GM12878 (cell line): ENCODE results near the gene IER2.
A peak's percentile ranks its signal among the peaks of the same experiment; 100 is the strongest.

Experiments
- CHD1 ChIP-seq: IDR thresholded peaks from 2 replicates; pipeline ENCODE4 v1.6.1; 2012; ENCODE audit warnings: low read depth, low read length, improper control_type of control experiment
- CREM ChIP-seq: IDR thresholded peaks from 2 replicates; pipeline ENCODE4 v1.6.1; 2014; ENCODE audit warnings: antibody characterized with exemption, low read depth
- FOS ChIP-seq: IDR thresholded peaks from 3 replicates; pipeline ENCODE4 v1.6.1; 2011; ENCODE audit warnings: borderline replicate concordance; ENCODE audit not compliant: insufficient read length; ENCODE audit errors: extremely low read depth
- MTA3 ChIP-seq: IDR thresholded peaks from 2 replicates; pipeline ENCODE4 v1.6.1; 2012; ENCODE audit warnings: low read length, inconsistent platforms, borderline replicate concordance
- NR2C1 ChIP-seq: fragments of 450-650 bp; IDR thresholded peaks from 2 replicates; pipeline ENCODE4 v1.6.1; 2017; ENCODE audit warnings: antibody characterized with exemption, mild to moderate bottlenecking, moderate library complexity
- POLR2AphosphoS5 ChIP-seq: IDR thresholded peaks from 2 replicates; pipeline ENCODE4 v1.6.1; 2011; ENCODE audit warnings: mild to moderate bottlenecking, low read length, inconsistent platforms
- RAD51 ChIP-seq: fragments of 450-650 bp; IDR thresholded peaks from 2 replicates; pipeline ENCODE4 v1.6.1; 2016; ENCODE audit warnings: moderate library complexity, mild to moderate bottlenecking, inconsistent platforms
- ZBED1 ChIP-seq: IDR thresholded peaks from 2 replicates; pipeline ENCODE4 v1.6.1; 2016; ENCODE audit warnings: borderline replicate concordance
- TF ChIP-seq, protein P1 (sequence below), 3 experiments: IDR thresholded peaks in 2 of 3; conservative IDR thresholded peaks in 1 of 3; 2 replicates each; pipeline ENCODE4 v1.5.1; 2011; ENCODE audit warnings: low read depth in 3 of 3, low read length in 3 of 3, mild to moderate bottlenecking in 3 of 3, control low read depth in 2 of 3, moderate library complexity in 2 of 3, inconsistent platforms in 1 of 3, mixed read lengths in 1 of 3; ENCODE audit not compliant: control insufficient read depth in 2 of 3, insufficient read depth in 1 of 3; ENCODE audit errors: extremely low read depth in 1 of 3
- TF ChIP-seq, protein P2 (sequence below): fragments of 450-650 bp; IDR thresholded peaks from 2 replicates; pipeline ENCODE4 v1.6.1; 2016; ENCODE audit warnings: mild to moderate bottlenecking
- TF ChIP-seq, protein P3 (sequence below): IDR thresholded peaks from 2 replicates; pipeline ENCODE4 v1.6.1; 2011; ENCODE audit warnings: low read depth, mild to moderate bottlenecking, low read length, moderate library complexity, borderline replicate concordance; ENCODE audit errors: extremely low read depth

DNA sequence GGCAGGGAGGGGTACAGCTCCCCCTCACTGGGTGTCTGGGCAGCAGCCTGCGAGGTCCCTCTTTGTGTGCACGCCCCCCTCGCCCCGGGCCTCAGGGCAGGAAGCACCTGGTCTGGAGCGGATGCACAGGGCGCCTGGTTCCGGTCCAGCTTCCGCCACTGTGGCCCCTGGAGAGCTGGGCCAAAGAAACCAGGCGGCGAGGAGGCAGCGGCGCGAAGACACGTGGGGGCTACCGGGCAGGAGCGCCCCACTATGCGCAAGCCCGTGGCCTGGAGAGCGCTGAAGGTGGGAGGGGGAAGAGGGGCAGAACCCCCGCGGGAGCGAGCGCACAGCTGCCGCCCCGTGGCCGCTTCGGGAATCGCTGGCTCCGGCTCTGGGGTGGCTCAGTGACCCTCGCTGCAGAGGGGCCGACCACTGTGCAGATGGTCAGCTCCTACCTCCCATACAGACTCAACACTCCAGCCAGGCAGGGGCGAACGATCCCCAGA lies 45.8 kb upstream of the IER2 start:
- TF ChIP-seq NR2C1 (no peak), FOS (no peak), CHD1 (no peak), MTA3 (no peak), ZBED1 (no peak), CREM (no peak; the same call in none of the 2 replicates), POLR2AphosphoS5 (no peak), RAD51 (no peak)
- TF ChIP-seq, protein P1, sequence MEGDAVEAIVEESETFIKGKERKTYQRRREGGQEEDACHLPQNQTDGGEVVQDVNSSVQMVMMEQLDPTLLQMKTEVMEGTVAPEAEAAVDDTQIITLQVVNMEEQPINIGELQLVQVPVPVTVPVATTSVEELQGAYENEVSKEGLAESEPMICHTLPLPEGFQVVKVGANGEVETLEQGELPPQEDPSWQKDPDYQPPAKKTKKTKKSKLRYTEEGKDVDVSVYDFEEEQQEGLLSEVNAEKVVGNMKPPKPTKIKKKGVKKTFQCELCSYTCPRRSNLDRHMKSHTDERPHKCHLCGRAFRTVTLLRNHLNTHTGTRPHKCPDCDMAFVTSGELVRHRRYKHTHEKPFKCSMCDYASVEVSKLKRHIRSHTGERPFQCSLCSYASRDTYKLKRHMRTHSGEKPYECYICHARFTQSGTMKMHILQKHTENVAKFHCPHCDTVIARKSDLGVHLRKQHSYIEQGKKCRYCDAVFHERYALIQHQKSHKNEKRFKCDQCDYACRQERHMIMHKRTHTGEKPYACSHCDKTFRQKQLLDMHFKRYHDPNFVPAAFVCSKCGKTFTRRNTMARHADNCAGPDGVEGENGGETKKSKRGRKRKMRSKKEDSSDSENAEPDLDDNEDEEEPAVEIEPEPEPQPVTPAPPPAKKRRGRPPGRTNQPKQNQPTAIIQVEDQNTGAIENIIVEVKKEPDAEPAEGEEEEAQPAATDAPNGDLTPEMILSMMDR (IDR thresholded peaks at IDR 0.05 in 2 of 3, conservative IDR thresholded peaks at IDR 0.05 in 1 of 3; ENCODE audit: control insufficient read depth in 2 of 3, extremely low read depth in 1 of 3, insufficient read depth in 1 of 3, low read depth in 3 of 3, low read length in 3 of 3) = peak; percentile 79 to 99 (median 96)
- TF ChIP-seq, protein P2, sequence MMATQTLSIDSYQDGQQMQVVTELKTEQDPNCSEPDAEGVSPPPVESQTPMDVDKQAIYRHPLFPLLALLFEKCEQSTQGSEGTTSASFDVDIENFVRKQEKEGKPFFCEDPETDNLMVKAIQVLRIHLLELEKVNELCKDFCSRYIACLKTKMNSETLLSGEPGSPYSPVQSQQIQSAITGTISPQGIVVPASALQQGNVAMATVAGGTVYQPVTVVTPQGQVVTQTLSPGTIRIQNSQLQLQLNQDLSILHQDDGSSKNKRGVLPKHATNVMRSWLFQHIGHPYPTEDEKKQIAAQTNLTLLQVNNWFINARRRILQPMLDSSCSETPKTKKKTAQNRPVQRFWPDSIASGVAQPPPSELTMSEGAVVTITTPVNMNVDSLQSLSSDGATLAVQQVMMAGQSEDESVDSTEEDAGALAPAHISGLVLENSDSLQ = no peak
- TF ChIP-seq, protein P3, sequence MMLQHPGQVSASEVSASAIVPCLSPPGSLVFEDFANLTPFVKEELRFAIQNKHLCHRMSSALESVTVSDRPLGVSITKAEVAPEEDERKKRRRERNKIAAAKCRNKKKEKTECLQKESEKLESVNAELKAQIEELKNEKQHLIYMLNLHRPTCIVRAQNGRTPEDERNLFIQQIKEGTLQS = no peak
